ENCODE results near the gene TFAP2C. TPM values are rescaled to one million over a fixed set of nuclear protein-coding genes. Genes with fewer than 3 reads are reported as not detected.

The TFAP2C gene
- total and polyA plus RNA-seq, 4 donors: 2.6 to 6.3 (median 4.5) TPM

- TF ChIP-seq CTCF (IDR thresholded peaks at IDR 0.05; ENCODE audit: control extremely low read depth, extremely low read depth): no peak
- H3K36me3 ChIP-seq (ENCODE audit: control insufficient read depth in 4 of 4, insufficient read depth in 4 of 4, low read length in 4 of 4): peaks cover 0 to 1% (median 0%) of the 10 kb centered on the region in 4 donors
- peaks cover 0 to 9% (median 0%) of the 10 kb centered on the region in 4 donors for H3K9me3 ChIP-seq (ENCODE audit: control insufficient read depth in 4 of 4, insufficient read depth in 3 of 4, low read length in 3 of 4)
- DNase-seq: no peak
- peaks cover 0 to 22% (median 5%) of the 10 kb centered on the region in 5 donors for H3K4me1 ChIP-seq (ENCODE audit: control insufficient read depth in 5 of 5, insufficient read depth in 5 of 5, low read length in 5 of 5)
- H3K9ac ChIP-seq (ENCODE audit: insufficient read depth in 1 of 2, low read length in 2 of 2): no peak overlapping the region
- peaks cover 29 to 83% (median 81%) of the 10 kb centered on the region in 3 donors for H3K27me3 ChIP-seq (ENCODE audit: control insufficient read depth in 3 of 3, insufficient read depth in 3 of 3, low read length in 2 of 3)
- 23 to 30% methylated on average over 5 of the region's 5 CpGs for WGBS, 2 donors
- H3K27ac ChIP-seq (ENCODE audit: low read depth in 1 of 2, low read length in 1 of 2): no peak overlapping the region
- no peak for ATAC-seq (ENCODE audit: insufficient read depth, low FRiP score)
- no peak overlapping the region for H3K4me3 ChIP-seq
Observed at GRCh38 chr20:56631990-56632327, 2.9 kb downstream of the TFAP2C start.

- DNase-seq (no peak), ATAC-seq (ENCODE audit: insufficient read depth, low FRiP score) (no peak)
- H3K27ac ChIP-seq (ENCODE audit: low read depth in 1 of 2, low read length in 1 of 2): no peak overlapping the region
- peaks cover 0 to 10% (median 0%) of the 10 kb centered on the region in 5 donors for H3K4me1 ChIP-seq (ENCODE audit: control insufficient read depth in 5 of 5, insufficient read depth in 5 of 5, low read length in 5 of 5)
- H3K27me3 ChIP-seq (ENCODE audit: control insufficient read depth in 3 of 3, insufficient read depth in 3 of 3, low read length in 2 of 3): peaks cover 13 to 73% (median 73%) of the 10 kb centered on the region in 3 donors
- no peak overlapping the region for H3K4me3 ChIP-seq
- no peak overlapping the region for H3K9ac ChIP-seq (ENCODE audit: insufficient read depth in 1 of 2, low read length in 2 of 2)
- peaks cover 0 to 7% (median 0%) of the 10 kb centered on the region in 4 donors for H3K9me3 ChIP-seq (ENCODE audit: control insufficient read depth in 4 of 4, insufficient read depth in 3 of 4, low read length in 3 of 4)
- 84 to 88% methylated on average over 2 of the region's 2 CpGs for WGBS, 2 donors
- no peak for TF ChIP-seq CTCF (IDR thresholded peaks at IDR 0.05; ENCODE audit: control extremely low read depth, extremely low read depth)
- peaks cover 0 to 1% (median 0%) of the 10 kb centered on the region in 4 donors for H3K36me3 ChIP-seq (ENCODE audit: control insufficient read depth in 4 of 4, insufficient read depth in 4 of 4, low read length in 4 of 4)
Observed at GRCh38 chr20:56634307-56634706, 5.2 kb downstream of the TFAP2C start.

GRCh38 chr20:56634735-56635385 is 5.8 kb downstream of the TFAP2C start:
- 56 to 61% methylated on average over 13 of the region's 13 CpGs for WGBS, 2 donors

More at GRCh38 chr20:56634735-56635385, 5.8 kb downstream of the TFAP2C start:
- Histone ChIP-seq H3K9ac (ENCODE audit: insufficient read depth in 1 of 2, low read length in 2 of 2) (no peak overlapping the region), H3K27ac (ENCODE audit: low read depth in 1 of 2, low read length in 1 of 2) (no peak overlapping the region), H3K36me3 (ENCODE audit: control insufficient read depth in 4 of 4, insufficient read depth in 4 of 4, low read length in 4 of 4) (peaks cover 0 to 1% (median 0%) of the 10 kb centered on the region in 4 donors), H3K9me3 (ENCODE audit: control insufficient read depth in 4 of 4, insufficient read depth in 3 of 4, low read length in 3 of 4) (peaks cover 0 to 7% (median 0%) of the 10 kb centered on the region in 4 donors), H3K4me3 (no peak overlapping the region), H3K4me1 (ENCODE audit: control insufficient read depth in 5 of 5, insufficient read depth in 5 of 5, low read length in 5 of 5) (peaks cover 0 to 5% (median 0%) of the 10 kb centered on the region in 5 donors), H3K27me3 (ENCODE audit: control insufficient read depth in 3 of 3, insufficient read depth in 3 of 3, low read length in 2 of 3) (peaks cover 10 to 70% (median 68%) of the 10 kb centered on the region in 3 donors)
- TF ChIP-seq CTCF (IDR thresholded peaks at IDR 0.05; ENCODE audit: control extremely low read depth, extremely low read depth): no peak
- ATAC-seq (ENCODE audit: insufficient read depth, low FRiP score) (no peak), DNase-seq (no peak)
